HTR-8/SVneo (cell line): ENCODE results near the gene PHTF1.

Experiments
- DNase-seq: peaks from one replicate; pipeline ENCODE4 v3.0.0; 2011; ENCODE audit warnings: low spot score, mixed read lengths; ENCODE audit not compliant: insufficient read length
- FAIRE-seq: peaks from 2 replicates; lab custom pipeline; 2011; peaks lifted over from hg19 to GRCh38; lab: Jason Lieb, UNC

PHTF1 gene

DNA sequence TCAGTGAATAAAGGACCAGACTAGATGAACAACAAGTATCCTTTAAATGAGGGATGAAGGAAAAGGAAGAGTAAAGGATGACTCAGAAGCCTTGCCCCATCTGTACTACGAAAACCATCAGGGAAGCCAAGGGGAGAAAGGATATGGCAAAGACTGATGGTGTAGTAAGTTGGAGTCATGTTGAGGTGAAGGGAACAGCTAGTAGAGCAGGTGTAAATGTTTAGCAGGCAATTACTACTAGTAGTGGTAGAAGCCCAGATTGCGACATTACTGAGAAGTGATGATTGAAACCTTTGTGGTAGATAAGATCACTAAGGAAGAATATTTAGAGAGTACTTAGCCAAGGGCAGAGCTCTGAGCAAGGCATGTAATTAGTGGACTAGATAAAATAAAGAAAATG lies 84.0 kb downstream of the PHTF1 start:
- DNase-seq (no peak), FAIRE-seq (no peak)

DNA sequence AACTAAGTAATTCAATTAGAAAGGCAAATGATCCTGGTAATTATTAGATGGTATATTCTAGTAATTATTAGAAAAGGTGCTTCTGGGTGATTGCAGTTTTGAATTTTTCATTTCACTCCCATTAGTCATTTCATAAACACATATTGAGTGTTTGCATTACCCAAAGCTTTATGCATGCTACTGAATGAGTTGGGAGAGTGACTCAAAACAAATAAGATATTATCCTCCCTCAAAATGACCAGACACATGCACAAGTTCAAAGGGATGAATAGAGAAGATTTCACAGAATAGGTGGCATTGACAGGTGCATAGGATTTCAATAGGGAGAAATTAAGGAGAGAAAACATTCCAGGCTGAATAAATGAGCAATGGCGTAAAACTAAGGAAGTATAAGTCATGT lies 84.7 kb downstream of the PHTF1 start:
- DNase-seq (no peak), FAIRE-seq (no peak)

DNA sequence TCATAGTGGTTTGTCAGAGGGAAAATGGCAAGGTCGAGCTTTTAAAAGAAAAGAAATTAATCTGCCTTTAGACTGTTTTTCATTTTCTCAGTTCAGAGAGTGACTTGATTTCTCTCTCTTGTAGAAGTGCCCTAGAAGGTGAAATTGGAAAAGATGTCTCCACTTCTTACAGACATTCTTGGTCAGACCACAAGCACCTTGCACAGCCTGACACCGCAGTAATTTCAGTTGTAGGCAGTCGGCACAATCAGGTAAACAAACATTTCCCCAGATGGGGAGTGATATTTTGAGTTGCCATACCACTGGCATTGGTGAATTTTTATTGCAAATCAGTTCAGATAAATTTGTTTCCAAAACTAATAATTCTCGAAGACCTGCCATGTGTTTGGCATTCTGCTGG lies 86.8 kb downstream of the PHTF1 start:
- DNase-seq: no peak
- FAIRE-seq: no peak

DNA sequence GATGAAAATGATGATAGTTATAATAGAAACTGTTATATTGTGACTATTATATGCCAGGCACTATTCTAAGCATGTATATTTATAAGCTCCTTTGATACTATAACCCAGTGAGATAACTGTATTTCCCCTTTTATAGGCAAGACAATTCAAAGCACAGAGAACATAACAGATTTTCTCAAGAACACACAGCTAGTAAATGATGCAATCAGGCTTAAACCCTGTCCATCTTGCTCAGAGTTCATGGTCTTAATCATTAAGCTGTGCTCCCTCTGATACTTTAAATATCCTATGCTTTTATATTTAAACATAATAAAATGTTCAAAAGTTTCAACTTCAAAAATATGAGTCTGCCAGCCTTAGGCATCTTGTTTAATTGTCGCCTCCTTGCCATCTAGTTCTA lies 88.6 kb downstream of the PHTF1 start:
- no peak for FAIRE-seq
- DNase-seq: no peak

DNA sequence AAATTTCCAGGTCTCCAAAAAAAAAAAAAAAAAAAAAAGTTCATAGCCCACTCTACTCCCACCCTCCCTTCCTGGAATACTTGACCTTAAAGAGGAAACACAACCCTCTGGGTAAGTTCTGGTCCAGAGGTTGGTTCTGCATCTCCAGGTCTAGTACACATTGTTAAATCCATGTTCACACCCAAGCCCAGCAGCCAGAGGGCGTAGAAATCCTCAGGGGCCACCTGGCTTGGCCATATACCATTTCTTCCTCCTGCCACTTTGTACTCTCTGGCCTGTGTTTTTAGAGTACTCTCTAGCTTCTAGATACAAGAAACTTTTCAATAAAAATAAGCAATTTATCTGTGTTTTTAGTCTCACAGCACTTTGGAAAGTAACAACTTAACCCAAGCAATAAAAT lies 89.3 kb downstream of the PHTF1 start:
- DNase-seq (no peak), FAIRE-seq (no peak)

DNA sequence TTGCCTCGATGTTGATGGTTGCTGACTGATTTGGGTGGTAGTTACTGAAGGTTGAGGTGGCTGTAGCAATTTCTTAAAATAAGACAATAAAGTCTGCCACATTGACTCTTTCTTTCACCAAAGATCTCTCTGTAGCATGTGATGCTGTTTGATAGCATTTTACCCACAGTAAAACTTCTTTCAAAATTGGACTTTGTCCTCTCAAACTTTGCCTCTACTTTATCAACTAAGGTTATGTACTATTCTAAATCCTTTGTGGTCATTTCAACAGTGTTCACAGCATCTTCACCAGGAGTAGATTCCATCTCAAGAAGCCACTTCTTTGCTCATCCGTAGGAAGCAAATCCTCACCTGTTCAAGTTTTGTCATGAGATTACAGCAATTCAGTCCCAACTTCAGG lies 93.2 kb downstream of the PHTF1 start:
- no peak for FAIRE-seq
- no peak for DNase-seq

DNA sequence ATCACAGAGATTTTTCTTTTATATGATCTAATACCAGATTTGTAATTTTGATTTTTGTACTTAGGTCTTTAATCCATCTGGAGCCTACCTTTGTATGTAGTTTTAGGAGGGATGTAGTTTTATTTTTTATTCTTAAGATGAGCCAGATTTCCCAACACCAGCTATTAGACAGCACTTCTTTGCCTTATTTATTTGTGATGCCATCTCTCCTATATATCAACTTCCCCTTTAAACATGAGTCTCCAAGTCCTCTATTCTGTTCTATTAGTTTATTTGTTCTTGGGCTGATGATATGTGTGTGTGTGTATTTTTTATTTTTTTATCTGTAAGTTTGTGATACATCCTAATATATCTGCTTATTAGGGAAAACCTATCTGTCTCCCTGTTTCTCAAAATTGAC lies 94.2 kb downstream of the PHTF1 start:
- DNase-seq (no peak), FAIRE-seq (no peak)

DNA sequence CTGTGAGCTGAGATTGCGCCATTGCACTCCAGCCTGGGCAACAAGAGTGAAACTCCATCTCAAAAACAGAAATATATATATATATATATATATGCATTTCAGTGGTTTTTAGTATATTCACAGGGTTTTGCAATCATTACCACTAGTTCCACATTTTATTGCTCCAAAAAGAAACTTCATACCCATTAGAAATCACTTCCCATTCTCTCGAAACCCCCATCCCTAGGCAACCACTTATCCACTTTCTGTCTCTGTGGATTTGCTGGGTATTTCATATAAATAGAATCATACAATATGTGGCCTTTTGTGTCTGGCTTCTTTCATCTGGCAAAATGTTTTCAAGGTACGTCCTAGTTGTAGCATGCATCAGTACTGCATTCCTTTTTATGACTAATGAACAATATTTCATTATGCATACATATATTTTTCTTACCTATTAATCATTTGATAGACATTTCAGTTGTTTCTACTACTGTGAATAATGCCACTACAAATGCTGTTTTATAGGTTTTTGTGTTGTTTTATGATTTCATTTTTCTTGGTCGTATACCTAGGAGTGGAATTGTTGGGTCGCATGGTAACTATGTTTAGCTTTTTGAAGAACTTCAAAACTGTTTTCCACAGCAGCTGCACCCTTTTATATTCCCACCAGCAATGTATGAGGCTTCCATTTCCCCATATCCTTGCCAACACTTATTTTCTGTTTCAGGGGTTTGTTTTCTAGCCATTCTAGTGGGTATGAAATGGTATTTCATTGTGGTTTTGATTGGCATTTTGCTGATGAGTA lies 95.9 kb downstream of the PHTF1 start:
- DNase-seq: no peak

DNA sequence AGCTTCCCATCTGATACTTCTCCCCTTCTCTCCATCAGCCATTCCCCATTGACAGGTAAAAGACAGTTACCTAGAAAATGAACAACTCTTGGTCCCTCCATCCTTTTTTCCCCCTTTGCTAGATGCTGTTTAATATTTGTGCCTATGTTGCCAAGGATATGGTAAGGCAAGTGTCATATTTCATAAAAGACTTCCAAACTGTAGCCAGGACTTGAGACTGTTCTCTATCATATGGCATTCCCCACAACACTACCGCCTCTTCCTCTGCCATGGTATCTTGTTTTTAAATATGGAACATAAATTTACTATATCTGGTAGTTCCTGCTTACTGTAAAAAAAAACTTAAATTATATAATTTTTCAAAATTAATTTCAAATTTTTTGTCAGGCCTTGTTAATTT lies 97.2 kb downstream of the PHTF1 start:
- FAIRE-seq (no peak), DNase-seq (no peak)

More for the DNA sequence above, 95.9 kb downstream of the PHTF1 start:
- FAIRE-seq: no peak

DNA sequence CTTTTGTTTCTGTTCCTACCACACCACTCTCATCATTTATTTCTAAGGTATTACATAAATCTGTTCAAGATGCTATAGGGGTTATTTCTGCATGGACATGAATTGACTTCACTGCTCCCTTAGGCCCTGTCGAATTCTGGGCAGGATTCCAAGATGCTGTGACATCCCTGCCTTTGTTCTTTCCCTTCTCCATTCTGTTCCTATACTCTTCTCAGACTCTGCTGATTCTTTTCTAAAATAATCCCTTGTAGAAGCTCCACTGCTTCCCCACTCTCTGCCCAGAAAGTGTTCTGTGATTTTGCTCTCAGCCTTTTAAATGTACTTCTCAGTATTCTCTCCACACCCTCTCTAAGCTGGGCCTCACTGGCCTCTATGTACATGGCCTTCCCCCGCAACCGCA lies 99.2 kb downstream of the PHTF1 start:
- FAIRE-seq (no peak), DNase-seq (no peak)

DNA sequence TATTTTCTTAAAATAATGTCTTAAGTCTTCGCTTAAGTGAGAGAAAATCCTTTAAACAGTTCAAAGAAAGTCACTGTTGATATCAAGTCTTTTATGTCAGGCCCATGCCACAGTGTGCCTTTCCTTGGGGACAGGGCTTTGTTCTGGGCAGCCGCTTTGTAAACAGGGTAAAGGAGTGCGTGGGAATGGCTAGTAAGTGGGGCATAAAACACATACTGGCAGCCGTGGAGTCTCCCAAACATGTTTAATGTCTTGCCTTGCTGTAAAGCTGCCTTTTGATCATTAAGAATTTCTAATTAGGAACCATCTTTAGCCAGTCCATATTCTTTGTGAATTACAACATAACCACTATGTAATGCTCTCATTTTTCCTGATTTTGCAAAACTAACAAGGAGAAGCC lies 99.7 kb downstream of the PHTF1 start:
- DNase-seq (no peak), FAIRE-seq (no peak)

DNA sequence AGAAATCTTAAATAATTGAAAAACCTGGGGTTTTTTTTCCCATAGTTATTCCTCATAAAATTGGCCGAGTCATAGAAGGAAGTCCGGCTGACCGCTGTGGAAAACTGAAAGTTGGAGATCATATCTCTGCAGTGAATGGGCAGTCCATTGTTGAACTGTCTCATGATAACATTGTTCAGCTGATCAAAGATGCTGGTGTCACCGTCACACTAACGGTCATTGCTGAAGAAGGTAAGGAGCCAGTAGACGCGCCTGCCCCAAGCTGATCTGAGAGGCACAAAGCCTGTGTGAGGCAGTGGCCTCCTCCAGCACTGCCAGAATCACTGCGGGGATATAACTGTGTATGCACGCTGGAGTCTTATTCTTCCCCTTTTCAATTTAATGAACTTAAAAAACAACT lies 100.3 kb downstream of the PHTF1 start:
- FAIRE-seq: no peak
- DNase-seq: no peak

DNA sequence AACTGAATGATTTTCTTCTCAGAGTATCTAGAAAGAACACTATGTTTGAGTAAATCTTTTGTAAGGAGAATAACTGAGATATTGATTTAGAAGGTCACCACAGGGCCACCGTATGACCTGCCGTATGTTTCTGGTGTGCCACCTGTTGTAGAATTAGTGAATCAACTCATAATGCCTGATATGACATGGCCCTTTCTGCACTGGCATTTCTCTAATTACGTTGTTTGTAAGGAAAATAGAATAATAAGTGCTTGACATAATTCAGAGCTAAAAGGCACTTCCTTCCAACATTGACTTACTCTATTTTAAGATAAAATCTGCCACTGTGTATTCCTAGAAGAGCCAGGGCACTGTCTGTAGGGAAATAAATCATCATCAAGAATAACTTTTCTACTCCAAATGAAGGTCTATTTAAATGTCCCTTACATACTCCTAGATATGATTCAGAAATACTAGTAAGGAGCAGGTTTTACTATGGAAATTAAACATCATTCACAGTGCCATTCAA lies 101.7 kb downstream of the PHTF1 start:
- DNase-seq (no peak), FAIRE-seq (no peak)

DNA sequence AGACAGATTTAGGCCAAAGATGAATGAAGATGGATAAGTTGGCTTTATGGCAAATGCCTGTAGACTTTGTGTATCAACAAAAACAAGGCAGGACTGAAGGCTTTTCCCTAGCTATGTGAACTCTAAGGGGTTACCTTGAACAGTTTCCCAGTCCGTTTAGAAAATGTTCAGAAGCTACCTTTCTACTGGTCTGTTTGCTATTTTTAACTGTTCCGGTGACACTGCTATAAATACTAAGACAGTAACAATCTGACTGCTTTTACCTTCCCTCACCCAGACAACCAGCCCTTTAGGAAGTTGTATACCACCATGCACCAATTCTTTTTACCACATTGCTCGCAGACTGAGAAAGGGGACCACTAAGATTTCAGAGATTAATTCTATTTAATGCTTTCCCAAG lies 102.2 kb downstream of the PHTF1 start:
- FAIRE-seq: no peak

DNA sequence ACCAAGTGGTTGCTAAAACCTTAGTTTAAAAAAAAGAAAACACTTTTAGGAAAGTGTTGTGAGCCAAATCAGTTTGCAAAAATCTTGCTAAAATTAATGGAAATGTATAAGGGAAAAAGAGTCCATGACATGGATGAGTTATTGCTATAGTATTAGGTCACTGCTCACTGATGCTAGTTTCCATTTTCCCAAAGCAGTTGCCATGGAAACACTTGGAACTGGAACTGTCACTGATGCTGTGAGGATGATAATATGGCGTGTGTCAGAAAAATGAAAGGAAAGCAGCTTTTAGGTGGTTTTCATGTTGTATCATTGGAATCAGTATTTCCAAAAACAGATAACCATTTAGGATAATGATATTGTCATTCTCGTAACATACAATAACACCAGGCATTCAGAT lies 104.4 kb downstream of the PHTF1 start:
- DNase-seq (no peak), FAIRE-seq (no peak)

More for the DNA sequence above, 102.2 kb downstream of the PHTF1 start:
- no peak for DNase-seq

DNA sequence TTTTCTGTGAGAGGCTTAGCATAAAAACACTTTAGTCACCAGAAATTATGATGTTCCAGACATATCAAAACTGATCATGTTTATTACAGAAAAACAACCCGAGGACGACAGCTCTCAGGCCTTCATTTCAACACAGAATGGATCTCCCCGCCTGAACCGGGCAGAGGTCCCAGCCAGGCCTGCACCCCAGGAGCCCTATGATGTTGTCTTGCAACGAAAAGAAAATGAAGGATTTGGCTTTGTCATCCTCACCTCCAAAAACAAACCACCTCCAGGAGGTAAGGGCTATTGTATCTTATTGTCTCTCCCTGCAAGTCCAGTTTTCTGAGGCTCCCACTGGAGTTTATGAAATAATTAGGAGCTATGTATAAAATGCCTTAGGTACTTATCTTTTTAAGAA lies 105.5 kb downstream of the PHTF1 start:
- no peak for DNase-seq
- no peak for FAIRE-seq

DNA sequence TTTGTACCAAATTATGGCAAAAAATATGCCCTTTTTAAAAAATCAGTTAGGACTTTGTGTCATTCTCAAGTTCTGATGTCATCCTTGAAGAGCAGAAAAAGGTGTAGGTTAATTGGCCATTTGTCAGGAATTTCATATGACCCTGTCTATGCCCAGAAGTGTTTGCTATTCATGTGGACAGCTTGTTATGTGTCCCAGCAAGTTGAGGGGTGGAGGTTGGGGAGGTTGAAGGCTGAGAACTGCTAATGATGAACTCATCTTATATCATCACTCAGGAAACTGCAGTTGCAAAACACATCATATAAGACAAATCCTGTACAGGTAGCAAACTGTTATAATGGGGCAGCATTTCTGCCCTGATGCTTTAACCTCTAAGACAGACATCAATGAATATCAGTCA lies 106.5 kb downstream of the PHTF1 start:
- DNase-seq: no peak
- no peak for FAIRE-seq

DNA sequence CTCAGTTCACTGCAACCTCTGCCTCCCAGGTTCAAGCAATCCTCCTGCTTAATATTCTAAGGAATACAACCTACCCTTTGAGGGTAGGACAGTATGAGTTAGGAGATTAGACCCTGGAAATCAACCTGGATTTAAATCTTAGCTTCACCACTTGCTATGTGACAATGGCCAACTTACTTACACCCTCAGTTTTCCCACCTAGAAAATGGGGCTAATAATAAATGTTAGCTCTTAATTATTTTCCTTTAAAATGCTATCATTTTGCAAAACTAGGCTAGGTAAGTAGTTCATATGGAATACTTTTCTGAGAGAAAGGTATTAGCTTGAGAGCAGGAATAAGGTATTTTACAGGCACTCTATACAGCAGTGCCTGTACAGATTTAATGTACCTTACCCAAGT lies 110.8 kb downstream of the PHTF1 start:
- FAIRE-seq: no peak

DNA sequence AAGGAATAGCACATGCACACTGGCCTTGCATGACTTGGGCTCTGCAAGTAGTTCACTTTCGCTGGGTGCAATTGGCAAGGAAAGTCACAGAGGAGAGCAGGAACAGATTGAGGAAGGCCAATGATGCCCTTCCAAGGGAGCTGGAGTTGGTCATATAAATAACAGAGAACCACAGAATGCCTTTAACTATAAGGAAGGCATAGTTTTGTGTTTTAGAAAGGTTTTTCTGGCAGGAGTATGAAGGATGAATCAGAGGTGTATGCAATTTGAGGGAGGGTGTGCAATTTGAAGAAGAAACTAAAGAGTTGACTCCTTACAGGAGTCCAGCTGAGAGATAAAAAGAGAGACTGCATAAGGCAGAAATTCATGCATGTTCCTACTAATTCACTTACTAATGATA lies 112.1 kb downstream of the PHTF1 start:
- FAIRE-seq (no peak), DNase-seq (no peak)

More for the DNA sequence above, 110.8 kb downstream of the PHTF1 start:
- no peak for DNase-seq
